GM15510 (cell line): ENCODE results near the gene CKAP5.

Source experiments
- POLR2A ChIP-seq: IDR thresholded peaks from 3 replicates; pipeline ENCODE4 v1.6.1; 2011; ENCODE audit warnings: borderline replicate concordance; ENCODE audit not compliant: insufficient read length; ENCODE audit errors: extremely low read depth

CKAP5 gene

DNA sequence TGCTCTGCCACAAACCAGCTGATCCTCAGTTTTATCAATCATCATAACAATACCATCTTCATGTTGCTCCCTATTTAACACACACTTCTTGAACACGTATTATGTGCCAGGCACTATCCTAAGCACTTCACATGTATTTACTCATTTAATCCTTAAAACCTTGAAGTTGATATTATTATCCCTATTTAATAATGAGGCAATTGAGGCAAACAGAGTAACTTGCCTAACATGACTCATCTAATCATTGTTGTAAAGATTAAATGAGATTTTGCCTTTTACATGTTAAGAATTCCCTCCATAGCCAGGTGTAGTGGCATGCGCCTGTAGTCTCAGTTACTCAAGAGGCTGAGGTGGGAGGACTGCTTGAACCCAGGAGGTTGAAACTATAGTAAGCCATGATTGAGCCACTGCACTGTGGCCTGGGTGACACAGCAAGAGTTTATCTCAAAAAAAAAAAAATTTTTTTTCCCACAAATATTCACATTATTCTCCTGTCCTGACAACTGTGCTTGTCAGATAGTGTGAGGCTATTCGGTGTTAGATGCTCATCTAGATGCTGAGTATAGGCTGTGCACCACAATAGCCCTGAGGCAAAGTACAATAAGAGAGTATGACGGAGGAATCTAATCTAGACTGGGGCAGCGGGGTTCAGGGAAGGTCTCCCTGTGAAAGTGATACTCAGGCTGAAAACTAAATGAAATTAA is 13.4 kb downstream of the CKAP5 start:
- no peak for TF ChIP-seq POLR2A

DNA sequence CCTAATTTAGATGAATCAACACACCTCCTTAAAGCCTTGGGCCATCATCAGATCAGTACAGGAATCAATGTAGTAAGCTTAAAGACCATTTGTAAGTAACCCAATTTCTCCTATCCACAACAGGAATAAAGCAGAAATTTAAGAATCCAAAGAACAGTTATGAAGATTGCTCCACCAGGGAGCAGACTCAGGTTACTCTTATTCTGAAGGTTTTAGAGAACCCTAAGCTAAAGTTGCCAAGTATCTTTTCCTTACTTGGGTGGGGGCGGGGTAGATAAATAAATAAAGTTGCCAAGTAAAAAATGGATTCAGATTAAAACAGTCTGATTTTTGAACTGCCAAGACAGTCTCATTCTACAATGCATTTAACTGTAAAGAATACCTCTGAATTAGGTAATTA is 18.1 kb downstream of the CKAP5 start:
- no peak for TF ChIP-seq POLR2A

DNA sequence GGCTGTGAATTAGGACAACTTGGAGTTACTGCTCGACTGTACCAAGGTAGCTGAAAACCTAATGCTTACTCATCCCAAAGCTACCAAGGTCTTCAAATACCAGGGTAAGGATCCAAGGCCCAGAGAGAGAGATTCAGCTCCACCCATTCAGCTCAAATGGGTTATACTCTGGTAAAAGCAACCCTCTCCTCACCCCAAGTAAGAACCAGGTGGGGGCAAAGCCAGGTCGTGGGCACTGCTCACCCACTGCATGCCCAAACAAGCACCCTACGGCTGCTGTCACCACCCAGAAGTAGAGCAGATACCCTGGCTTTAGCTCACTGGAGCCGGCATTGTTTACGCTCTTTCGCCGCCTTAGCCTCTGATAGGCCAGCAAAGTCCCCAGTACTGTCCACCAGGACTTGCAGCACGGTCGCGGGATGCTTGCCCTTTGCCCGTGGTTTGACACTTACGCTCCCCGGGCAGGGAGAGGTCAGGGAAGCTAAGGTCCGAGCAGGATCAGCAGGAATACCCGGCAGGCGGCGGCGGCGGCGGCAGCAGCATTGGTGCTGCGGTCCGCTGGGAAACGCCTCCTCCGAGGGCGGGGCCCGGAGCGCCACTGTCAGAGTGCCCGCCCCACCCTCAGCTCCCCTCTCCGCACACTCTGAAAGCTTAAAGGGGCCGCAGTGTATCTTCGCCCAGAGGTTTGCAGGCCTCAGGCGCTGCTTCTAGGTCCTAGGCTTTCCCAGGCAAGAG is 19.6 kb downstream of the CKAP5 start:
- TF ChIP-seq POLR2A, result no peak

DNA sequence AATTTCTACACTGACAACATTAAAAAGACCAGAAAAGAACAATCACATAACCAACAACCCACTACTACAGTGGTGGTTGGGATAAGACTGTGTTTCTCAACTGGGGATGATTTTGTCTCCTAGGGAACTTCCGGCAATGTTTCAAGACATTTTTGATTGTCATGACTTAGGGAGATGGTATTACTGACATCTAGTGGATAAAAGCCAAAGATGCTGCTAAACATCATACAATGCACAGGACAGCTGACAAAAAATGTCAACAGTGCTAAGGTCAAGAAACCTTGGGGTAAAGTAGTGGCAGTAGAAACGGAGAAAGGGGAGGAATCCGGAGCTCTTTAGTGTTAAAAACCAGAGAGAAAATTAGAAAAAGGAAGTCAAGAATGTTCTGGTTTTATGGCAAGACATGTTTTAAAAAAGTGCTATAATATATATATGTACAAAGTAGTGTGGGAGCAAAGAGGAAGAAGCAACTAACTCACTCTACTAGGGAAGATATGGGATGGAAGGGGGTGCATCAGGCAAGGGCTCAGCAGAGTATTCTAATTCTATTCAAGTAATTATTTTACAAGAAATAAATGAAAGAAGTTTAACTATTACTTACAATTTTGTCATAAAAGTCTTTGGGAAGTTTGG is 37.2 kb downstream of the CKAP5 start:
- TF ChIP-seq POLR2A, result no peak

DNA sequence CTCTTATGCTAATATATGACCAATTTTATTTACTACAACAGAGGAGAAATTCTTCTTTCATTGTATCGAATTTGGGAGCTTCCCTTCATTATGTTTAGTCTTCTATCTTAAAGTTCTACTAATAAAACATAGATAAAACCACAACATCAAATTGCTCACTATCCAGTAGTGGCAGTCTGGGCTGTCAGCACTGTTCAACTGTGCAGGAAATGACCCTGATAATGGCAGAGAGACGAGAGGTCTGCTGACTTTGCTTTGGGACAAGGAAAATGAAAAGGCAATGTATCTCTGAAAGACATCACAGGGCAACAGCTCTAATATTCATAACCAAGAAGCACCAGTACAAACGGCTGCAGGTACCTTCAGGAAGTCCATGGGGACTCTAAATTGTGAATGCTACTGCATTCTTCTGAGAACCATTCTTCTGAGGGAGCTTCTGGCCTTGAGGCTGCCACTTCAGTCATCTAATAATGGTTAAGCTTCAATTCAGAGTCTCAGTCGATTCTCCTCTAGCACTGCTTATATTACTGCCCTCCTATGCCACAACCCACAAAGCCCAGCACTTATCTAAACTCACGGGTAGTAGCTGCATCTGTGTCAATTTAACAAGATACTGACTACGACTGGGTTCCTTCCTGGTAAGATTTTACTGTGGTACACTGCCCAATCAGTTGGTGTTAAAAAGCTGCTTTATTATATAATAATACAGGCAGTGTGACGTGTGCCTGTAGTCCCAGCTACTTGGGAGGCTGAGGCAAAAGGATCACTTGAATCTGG is 44.2 kb downstream of the CKAP5 start:
- no peak for TF ChIP-seq POLR2A

DNA sequence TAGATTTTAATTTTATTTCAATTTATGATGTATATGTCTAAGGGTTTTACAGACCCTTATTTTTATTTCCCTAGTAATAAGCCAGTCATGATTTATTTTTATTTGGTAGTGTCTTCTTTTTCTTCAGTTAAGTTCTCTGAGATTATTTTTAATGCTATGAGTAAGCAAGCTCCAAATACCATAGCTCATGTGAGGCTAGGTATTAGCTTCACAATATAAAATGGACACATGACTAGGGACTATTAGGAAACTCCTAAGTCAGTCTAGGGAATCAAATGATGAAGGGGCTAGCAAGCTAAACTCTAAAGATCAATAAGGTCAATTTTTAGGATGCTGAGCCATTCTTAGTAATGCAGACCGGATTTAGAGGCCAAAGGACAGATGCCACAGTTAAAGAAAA is 45.9 kb downstream of the CKAP5 start:
- TF ChIP-seq POLR2A, result no peak

DNA sequence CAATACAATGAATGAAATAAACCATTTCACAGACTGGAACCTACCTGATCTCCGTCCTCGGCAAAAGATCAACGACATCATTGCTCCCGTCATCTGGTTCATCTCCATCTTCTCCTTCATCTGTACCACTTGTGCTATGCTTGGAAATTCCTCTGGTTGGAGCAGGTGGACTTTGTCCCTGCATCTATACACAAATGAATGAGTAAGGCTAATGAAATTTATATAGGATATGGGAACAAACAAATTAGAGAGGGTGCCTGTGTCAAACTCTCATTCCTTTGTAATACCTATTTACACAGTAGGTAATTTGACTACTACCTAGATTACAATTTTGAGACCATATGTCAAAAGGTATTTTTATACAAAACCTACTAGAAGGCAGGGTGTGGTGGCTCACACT is 67.7 kb downstream of the CKAP5 start:
- no peak for TF ChIP-seq POLR2A

DNA sequence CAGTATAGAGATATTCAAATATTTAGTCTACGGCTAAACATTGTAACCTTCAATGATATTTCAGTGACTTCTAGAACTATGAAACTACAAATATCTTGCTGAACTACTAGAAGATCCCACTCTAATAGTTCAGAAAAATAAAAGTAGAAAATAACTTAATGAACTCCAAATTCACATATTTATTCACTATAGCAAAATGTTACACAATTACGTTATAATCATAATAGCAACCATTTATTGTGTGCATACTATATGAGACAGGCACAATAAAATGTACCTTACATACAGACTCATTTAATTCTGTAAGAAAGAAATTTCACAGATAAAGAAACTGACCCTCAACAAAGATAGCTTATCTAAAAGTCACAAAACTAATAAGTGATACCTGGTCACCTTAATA is 69.2 kb downstream of the CKAP5 start:
- TF ChIP-seq POLR2A, result no peak

DNA sequence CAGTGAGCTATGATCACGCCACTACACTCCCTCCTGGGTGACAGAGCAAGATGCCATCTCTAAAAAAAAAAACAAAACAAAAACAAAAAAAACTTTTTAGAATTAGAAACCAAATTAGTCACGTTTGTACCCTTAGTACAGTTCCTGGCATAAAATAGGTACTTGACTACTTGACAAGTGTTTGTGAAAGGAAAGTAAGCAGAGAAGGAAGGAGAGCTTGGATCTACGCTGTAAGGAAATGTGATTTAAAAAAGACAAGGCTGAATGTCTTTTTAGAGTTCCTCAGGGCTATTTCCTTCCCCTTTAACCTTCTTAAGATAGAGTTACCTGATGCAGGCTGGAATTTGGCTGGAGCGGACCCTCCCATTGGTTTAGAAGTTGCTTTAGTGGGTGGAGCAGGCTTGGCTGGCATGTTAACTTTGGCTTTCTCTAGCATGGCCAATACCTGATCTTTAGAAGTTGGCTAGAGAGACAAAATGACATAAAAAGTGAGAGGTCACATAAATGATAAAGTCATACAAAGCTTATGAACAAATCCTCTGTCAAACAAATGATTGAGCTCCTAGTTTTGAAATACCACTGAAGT is 76.4 kb downstream of the CKAP5 start:
- TF ChIP-seq POLR2A, result no peak

DNA sequence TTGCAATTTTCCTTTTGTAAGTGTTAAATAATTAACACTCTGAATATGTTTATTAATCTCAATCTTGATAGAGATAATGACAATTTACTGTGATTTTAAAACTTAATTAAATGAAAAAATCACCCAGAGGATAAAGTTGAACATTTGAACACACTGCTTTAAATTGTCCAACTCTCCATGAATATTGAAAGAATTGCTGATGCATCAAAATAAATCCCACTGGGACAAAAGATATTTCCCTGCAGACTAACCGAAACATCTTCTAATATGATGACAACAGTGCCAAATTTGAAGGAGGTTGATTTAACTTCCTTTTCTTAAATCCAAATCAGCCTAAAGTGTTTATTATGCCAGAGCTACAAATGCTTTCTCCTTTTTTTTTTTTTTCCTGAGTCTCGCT is 79.4 kb downstream of the CKAP5 start:
- no peak for TF ChIP-seq POLR2A

DNA sequence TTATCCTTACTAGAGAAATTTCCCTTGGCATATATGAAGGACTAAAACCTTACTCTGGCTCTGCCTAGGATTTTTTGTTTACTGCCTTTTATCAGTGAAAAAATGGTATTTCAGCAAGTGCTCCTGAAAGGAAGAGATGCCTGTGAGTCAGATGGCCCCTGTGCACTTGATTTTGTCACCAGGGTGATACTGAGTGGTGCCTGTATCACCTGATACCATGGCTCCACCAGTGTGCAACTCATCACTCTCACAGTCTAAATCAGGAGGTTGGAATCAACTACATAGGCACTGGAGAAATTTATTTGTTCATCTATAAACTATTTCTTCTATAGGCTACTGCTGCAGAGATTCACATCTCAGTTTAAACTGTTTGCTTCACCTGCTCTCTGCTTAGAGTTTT is 83.8 kb downstream of the CKAP5 start:
- no peak for TF ChIP-seq POLR2A

DNA sequence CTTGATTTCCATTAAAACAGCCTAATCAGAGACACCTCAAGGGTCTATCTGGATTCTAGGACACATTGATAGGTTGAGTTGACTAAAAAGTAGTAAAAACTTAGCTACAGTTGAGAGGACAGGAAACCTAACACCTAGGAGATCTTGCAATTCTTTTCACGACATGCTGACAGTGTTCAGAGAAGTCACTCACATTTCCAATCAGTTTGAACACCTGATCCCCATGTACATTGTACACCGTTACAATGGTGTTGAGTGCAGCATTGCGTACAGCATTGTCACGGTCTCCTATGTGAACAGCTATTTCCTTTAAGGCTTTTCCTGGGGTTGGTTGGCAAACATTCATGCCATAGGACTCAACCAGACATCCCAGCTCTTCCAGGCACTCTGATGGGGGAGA is 84.3 kb downstream of the CKAP5 start:
- no peak for TF ChIP-seq POLR2A

DNA sequence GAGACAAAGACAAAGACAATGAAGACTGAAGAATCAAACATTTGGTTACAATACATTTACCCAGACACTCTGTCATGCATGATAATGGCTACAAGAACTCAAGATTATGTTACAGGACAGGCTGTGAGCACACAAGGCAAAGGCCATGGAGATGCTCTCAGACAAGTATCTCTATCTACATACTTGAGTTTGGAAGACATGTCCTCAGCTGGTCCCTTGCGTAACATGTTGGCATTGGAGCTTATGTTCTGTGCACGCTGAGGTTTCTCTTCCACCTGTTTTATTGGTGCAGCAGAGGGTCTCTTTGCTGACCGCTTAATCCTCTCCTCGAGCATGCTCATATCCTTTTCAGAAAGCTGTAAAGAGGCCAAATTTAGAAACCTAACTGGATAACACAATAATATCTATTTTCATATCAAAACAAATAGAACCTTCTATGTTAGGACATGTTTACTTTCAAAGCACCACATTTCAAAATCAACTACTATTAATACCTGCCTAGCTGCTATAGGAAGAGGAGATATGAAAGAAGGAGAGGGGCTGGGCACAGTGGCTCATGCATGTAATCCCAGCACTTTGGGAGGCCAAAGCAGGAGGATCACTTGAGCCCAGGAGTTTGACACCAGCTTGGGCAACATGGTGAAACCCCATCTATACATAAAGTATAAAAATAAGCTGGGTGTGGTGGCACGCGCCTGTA is 85.5 kb downstream of the CKAP5 start:
- no peak for TF ChIP-seq POLR2A

DNA sequence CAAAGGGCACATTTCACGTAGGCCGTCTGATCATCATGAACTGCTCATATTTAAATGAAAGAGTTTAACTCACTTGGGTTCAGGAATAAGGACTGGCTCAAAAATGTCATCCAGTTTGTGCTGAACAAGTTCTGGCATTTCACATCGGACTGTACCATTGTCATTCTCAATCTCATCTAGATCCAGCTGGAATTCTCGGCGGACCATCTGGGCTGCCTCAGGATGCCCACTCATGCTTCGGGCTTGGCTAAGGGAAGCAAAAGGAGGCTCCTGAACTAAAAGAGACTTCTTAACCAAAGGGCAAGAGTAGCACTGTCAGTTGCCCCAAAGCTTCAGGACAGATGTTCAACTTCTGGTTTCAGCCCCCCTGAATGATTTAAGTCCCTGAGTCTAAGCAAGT is 86.9 kb downstream of the CKAP5 start:
- TF ChIP-seq POLR2A, result no peak
